ENCODE data around the gene ATP8A2. TPM values are rescaled to one million over a fixed set of nuclear protein-coding genes. Genes with fewer than 3 reads are reported as not detected.

The ATP8A2 gene
- total RNA-seq, 3 donors from 2014 or later, result under 0.01 to 1.0 (median under 0.01) TPM

- H3K4me1 ChIP-seq, result no peaks in the 10 kb centered on the region
- H3K27me3 ChIP-seq, result no peaks in the 10 kb centered on the region
- no peak overlapping the region for H3K4me3 ChIP-seq
- H3K36me3 ChIP-seq, result no peaks in the 10 kb centered on the region
- no peaks in the 10 kb centered on the region for H3K9me3 ChIP-seq
- intact Hi-C loops (cut with DNase I; ENCODE audit: low total_unique reads), result no loop called here
- TF ChIP-seq POLR2A (IDR thresholded peaks at IDR 0.05) (no peak), CTCF (IDR thresholded peaks at IDR 0.05) (no peak), POLR2AphosphoS5 (IDR thresholded peaks at IDR 0.05) (no peak)
- no peak for DNase-seq (ENCODE audit: low spot score in 2 of 2)
- H3K27ac ChIP-seq, result no peak overlapping the region
Measured at GRCh38 chr13:25602176-25602575, 230.4 kb downstream of the ATP8A2 start.

- intact Hi-C loops (cut with DNase I; ENCODE audit: low total_unique reads), result no loop called here
- H3K4me1 ChIP-seq, result no peaks in the 10 kb centered on the region
Measured at GRCh38 chr13:25604106-25604505, 232.3 kb downstream of the ATP8A2 start.

GRCh38 chr13:25607096-25607495 is 235.3 kb downstream of the ATP8A2 start:
- no peaks in the 10 kb centered on the region for H3K36me3 ChIP-seq
- intact Hi-C loops (cut with DNase I; ENCODE audit: low total_unique reads), result no loop called here

More at GRCh38 chr13:25604106-25604505, 232.3 kb downstream of the ATP8A2 start:
- DNase-seq (ENCODE audit: low spot score in 2 of 2), result no peak
- H3K27me3 ChIP-seq, result no peaks in the 10 kb centered on the region
- TF ChIP-seq POLR2A (IDR thresholded peaks at IDR 0.05), result no peak
- no peak for TF ChIP-seq CTCF (IDR thresholded peaks at IDR 0.05)
- no peak for TF ChIP-seq POLR2AphosphoS5 (IDR thresholded peaks at IDR 0.05)
- H3K36me3 ChIP-seq, result no peaks in the 10 kb centered on the region
- no peak overlapping the region for H3K27ac ChIP-seq
- no peak overlapping the region for H3K4me3 ChIP-seq
- H3K9me3 ChIP-seq, result no peaks in the 10 kb centered on the region

GRCh38 chr13:25608181-25608580 is 236.4 kb downstream of the ATP8A2 start:
- Histone ChIP-seq H3K36me3 (no peaks in the 10 kb centered on the region), H3K27ac (no peak overlapping the region), H3K4me1 (no peaks in the 10 kb centered on the region), H3K4me3 (no peak overlapping the region), H3K9me3 (peaks cover 0 to 6% of the 10 kb centered on the region in 2 donors), H3K27me3 (no peaks in the 10 kb centered on the region)
- intact Hi-C loops (cut with DNase I; ENCODE audit: low total_unique reads), result no loop called here
- no peak for TF ChIP-seq CTCF (IDR thresholded peaks at IDR 0.05)
- TF ChIP-seq POLR2AphosphoS5 (IDR thresholded peaks at IDR 0.05), result no peak
- TF ChIP-seq POLR2A (IDR thresholded peaks at IDR 0.05), result no peak
- no peak for DNase-seq (ENCODE audit: low spot score in 2 of 2)

More at GRCh38 chr13:25607096-25607495, 235.3 kb downstream of the ATP8A2 start:
- no peak overlapping the region for H3K4me3 ChIP-seq
- TF ChIP-seq POLR2A (IDR thresholded peaks at IDR 0.05) (no peak), POLR2AphosphoS5 (IDR thresholded peaks at IDR 0.05) (no peak), CTCF (IDR thresholded peaks at IDR 0.05) (no peak)
- H3K9me3 ChIP-seq, result peaks cover 0 to 6% of the 10 kb centered on the region in 2 donors
- DNase-seq (ENCODE audit: low spot score in 2 of 2), result no peak
- no peaks in the 10 kb centered on the region for H3K4me1 ChIP-seq
- H3K27me3 ChIP-seq, result no peaks in the 10 kb centered on the region
- H3K27ac ChIP-seq, result no peak overlapping the region

- Histone ChIP-seq H3K27me3 (no peaks in the 10 kb centered on the region), H3K4me3 (no peak overlapping the region), H3K9me3 (no peaks in the 10 kb centered on the region), H3K4me1 (no peaks in the 10 kb centered on the region), H3K36me3 (no peaks in the 10 kb centered on the region), H3K27ac (no peak overlapping the region)
- no peak for DNase-seq (ENCODE audit: low spot score in 2 of 2)
- intact Hi-C loops (cut with DNase I; ENCODE audit: low total_unique reads), result no loop called here
- TF ChIP-seq POLR2AphosphoS5 (IDR thresholded peaks at IDR 0.05) (no peak), CTCF (IDR thresholded peaks at IDR 0.05) (no peak), POLR2A (IDR thresholded peaks at IDR 0.05) (no peak)
Measured at GRCh38 chr13:25616674-25617073, 244.9 kb downstream of the ATP8A2 start.
